Right renal cortex interstitium (tissue), 3 donors: ENCODE results near the gene AGBL4. TPM values are rescaled to one million over a fixed set of nuclear protein-coding genes. Genes with fewer than 3 reads are reported as not detected.

Experiments
- DNase-seq, 3 donors: peaks; one replicate each; pipeline ENCODE4 v3.0.0-alpha.2; 2013; ENCODE audit warnings: low read depth in 3 of 3, low spot score in 2 of 3
- polyA plus RNA-seq, 3 donors: library from polyadenylated mRNA; unstranded; fragments of 120-200 nt; gene quantifications; one replicate each; pipeline ENCODE4 v1.2.1, GENCODE V29; 2013; ENCODE audit not compliant: insufficient read length in 3 of 3

Gene AGBL4
- polyA plus RNA-seq, 3 donors: 1.1 to 1.3 (median 1.3) TPM

DNA sequence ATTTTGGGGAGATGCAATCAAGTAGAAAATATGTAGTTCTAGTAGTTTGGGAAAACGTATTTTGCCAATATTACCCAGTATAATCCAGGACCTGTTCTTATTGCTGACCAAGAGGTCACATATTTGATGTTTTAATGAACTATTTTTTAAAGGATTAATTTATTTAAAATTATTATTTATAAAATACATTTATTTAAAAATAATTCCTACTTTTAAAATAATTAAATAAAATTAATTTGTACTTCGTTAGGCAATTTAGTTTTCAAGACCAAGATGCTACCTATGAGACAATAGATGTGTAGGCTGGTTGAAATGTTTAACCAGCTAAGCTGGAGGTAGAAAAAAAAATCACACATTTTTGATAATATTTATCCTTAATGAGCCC lies 1106.7 kb downstream of the AGBL4 start:
- DNase-seq: no peak

DNA sequence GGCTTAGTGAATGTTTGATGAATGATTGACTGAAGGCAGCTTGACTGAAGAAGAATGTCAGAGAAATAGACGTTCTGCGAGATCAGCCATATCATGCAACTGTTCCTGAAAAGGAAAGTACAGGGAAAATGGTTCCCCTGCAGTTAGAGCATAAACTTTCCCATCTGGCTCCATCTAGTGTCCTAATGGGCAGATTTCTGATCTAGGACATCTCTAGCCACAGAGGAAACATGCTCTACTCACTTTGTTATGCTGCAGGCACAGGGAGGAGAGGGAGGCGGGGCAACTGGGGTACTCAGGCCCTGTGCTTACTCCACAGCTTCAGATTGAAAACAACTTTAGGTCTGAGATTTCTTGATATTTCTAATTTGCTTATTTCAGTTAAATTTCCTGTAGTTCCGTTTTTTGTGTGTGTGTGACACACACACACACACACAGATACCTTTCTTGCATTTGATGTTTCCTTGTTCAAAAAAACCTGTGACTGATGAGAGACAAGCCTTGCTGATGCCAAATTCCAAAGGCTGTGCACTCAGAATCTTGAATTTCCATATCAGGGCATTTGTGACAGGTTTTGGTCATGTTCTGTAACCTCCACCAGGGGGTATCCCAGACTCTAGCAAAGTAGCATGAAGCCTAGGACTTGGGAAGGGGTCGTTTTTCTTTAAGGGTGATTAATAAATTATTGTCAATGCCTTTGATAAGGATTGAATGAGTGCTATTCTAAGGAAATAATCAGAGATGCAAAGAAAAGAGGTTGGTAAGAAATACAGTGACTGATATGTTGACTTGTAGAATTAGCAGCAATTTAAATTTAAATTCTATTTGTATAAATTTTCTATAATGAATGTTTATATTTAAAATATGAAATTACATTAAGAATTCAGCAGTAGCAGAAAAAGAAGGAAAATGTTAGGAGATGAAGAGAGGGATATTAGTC lies 1107.4 kb downstream of the AGBL4 start:
- DNase-seq: peak in 2 of 3 donors; percentile 23 to 30

DNA sequence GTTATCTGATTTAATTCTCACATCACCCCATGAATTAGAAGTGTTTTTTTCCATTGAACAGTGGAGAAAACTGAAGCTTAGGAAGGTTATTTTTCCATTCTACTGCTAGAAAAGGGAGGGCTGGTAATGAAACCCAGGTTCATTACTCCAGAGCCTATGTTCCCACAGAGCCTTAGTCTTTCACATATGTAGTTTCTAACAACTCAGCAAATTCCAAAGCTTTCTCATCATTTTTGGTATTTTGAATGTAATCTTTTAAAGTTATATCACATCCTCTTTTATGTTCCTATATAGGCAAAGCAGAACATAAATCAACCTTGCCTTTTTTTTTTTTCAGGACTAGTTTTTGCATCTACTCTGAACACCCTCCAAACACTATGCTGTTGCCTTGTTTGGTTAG lies 1115.1 kb downstream of the AGBL4 start:
- DNase-seq: no peak

DNA sequence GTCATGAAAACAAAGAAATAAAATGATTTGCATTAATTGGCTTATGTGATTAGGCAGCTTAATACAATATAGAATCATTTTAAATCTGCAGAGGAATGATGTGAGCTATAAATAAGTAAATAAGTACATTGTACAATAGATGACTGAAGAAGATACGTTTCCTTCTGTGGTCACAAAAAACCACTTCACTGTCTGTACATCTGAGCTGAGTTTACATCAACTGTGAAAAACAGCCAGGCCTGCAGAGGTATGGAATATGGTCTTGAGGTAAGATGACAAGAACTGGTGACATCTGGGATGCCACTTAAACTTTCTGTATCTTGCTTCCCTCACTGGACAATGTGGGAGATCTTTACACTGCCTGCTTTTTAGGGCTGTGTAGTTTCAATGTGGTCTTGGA lies 1117.0 kb downstream of the AGBL4 start:
- no peak for DNase-seq

DNA sequence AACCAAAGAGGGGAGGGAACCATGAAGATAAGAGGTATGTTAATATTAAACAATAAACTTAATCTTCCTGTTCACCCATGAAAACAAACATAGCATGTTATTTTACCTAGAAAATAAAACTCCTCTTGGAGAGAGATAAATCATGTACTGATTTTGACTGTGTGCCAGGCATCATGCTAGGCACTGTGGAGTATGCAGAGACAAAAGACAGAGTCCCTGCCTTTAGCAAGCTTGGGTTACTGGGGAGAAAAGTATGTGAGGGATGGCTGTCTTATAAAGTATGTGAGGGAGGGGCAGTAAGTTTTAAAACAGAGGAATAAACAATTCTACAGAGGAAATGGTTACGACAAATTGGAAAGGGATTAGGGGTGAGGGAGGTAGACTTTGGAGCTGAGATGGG lies 1117.6 kb downstream of the AGBL4 start:
- no peak for DNase-seq

DNA sequence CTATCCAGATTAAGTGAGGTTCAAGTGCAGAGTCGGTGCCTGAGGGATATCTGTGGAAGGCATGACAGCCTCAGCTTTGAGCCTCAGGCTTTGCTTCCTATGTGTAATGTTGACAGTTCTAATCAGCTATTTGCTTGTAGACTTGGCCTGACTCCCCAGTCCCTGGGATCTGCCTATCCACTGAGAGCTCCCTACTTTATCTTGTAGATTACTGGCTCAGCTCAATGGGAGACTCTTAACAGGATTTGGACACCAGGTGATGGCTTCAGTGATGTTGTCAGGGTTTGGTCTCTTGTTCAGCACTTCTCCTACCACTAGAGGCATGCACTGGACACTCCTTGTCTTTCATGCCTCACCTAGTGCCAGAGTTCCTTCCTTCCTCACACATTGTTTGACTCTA lies 1120.5 kb downstream of the AGBL4 start:
- no peak for DNase-seq

DNA sequence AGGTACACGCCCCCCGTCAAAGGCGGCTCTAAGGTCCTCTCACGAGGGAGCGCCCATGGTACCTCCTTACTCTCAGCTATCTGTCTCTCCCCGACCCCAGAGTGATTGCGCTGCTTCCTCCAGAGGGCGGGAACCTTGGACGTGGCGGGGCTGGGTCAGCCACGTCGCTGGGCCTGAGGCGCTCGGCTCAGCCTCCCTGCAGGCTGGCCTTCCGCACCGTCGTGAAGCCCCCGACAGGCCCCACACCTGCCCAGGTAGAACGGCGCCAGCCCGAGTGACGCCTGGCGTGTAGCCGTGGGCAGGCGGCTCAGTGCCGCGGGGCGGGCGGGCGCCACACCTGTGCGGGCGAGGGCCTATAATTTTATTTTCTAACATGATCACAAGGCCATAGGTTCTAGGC lies 1124.9 kb downstream of the AGBL4 start:
- DNase-seq: no peak

DNA sequence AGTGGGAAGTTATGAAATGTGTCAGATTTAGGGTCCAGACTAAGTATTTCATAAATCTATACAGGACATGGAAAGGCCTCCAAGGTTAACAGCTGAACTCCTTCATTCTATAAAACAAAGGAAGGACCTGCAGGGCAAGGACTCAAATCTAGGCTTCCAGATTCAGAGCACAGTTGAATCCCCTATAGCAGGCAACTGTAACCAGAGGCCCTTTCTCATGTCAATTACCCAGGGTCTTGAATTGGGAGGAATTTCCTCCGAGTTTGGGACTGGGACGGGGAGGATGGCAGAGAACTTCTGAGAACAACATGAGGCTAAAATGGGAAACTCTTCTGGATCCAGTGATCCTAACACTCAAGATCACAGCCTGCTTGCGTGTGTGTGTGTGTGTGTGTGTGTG lies 1134.1 kb downstream of the AGBL4 start:
- DNase-seq: no peak

DNA sequence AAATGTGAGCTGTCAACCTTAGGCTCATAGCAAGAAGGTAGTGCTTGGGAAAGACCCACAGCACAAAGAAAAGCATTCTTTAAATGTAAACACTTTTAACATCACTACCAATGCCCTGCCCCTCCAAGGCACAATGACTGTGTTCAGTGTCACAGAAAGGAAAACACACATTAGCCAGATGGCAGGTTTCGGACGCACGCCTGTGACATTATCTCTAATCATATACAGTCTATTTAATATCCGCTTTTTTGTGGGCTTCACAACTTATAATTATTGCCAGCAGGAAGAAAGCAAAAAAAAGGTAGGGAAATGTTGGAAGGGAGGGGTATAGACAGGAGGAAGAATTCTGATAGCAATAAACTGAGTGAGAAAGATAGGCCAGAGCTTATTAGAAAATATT lies 1134.7 kb downstream of the AGBL4 start:
- no peak for DNase-seq

DNA sequence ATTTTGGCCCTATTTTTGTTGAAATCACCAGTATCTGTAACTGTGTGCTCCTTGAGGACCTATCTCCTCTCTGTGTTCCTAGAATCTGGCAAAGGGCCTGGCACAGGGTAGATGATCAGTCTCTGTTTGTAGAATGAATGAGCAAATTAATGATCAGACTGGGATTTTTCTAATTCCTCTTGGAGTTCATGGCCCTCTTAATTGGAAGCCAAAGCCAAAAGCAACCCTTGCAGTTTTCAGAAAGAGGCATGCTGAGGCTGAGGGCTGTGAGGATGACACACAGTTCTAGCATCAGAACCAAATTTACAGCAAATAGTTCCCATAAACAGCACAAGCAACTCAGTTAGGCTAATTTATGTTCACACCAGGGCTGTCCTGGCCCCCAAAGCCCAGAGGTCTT lies 1136.0 kb downstream of the AGBL4 start:
- DNase-seq: no peak

DNA sequence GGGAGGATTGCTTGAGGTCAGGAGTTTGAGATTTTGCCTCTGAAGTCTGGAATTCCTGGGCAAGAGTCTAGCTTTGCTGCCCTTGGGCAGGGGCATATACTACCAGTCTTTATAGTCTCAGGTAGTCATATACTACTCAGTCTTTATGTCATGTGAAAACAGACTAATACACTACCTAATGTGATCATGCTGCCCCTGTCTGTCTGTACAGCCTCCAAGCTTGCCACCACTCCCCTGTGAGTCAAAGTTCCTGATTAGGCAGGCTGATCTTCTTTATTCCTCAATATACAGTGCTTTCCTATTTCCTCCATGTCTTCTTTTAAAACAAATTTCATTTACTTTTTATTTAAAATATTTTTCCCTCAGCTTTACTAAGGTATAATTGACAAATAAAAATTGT lies 1141.7 kb downstream of the AGBL4 start:
- no peak for DNase-seq

DNA sequence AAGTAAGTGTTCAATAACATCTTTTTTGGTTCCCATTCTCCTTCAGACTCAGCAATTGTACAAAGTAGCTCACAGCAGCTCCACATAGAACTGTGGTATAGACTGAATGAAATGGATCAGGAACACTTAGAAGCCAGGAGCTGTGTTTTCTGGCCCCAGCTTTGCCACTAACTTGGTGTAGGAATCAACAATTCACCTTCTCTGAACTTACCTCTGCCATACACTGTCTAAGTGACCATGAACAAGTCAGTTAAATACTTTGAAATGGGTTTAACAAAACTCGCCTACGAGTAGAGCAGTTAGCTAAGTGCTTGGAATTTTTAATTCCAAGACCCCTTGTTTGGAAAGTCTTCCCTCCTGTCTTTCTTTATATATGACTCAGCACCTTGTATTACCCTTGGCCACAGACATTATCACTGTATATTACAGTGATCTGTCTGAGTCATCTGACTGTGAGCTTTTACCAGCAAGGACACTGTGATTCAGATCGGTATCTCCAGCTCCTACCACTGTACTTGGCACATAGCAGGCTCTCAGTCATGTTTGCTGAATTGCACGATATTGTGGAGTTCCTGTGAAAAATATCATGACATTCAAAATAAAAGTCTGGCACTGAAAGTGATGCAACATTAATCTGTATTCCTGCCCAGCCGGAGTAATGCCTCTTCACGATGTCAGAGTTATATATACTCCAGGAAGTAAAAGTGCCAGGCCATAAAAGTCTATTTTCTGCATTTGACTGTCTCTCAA lies 1145.4 kb downstream of the AGBL4 start:
- no peak for DNase-seq

DNA sequence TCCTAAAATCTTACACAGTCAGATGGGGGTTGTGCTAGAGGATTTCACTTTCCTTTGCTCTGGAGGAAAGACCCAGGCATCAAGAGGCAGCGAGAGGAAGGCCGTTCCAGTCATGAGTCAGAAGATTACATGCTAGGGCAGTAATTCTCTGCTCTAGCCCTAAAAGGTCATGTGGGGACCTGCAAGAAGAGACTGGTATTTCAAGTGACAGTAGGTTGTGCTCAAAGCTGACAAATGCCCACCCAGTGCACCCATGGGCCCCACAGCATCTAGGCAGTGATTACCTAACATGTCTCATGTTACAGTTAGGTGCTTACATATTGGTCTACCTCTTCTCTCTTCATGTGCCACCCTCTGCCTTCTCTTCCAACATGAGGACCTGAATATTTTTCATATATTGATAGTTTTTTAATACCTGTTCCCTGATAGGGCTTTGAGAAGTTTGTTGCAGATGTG lies 1147.4 kb downstream of the AGBL4 start:
- no peak for DNase-seq

DNA sequence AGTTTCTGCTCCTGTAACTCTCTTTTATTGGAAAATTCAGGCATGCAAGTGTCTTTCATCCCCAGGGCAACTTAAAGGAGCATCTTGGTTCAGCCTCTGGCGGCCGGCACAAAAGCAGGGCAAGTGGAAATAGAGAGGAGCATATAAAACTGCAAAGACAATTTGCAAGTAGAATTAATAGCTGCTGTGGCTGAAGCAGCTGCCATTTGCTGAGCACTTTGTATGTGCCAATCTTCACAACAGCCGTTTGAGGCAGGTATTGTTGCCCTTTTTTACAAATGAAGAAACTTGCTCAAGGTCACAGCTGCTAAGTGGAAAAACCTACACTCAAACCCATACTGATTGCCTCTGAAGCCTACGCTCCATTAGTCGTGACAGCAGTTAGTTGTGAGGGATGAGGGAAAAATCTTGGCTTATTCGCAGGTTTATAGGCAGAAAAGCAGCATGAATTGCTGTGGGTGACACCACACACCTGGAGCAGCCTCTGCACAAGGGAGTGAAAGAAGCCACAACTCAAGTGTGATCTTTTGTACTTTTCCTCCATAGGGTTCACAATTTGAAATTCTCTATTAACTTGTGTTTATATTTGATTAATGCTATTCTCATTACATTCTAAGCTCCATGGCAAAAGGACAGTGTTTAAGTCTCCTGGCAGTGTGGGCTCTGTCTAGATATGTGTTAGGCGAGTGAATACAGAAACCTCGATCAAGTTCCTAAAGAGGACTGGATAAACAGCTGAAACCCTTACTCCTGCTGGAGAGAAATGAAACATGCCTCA lies 1148.0 kb downstream of the AGBL4 start:
- no peak for DNase-seq

DNA sequence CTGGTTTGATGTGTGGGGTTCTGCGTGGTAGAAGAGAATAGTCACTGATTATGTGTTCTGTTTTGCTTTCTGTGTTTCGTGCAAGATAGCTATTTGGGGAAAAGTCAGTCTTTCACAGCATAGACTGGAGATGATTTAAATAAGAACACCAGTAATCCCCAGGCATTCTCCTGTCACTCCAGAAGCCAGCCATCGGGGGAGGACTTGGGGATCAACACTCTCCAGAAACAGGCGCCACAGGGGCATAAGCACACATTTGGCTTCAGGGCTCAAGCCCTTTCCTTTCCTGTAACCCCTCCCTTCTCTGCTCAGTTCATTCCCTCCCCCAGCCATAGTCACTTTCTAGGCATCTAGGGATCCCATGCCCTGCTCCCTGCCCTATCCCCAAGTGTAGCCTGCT lies 1149.8 kb downstream of the AGBL4 start:
- DNase-seq: no peak

DNA sequence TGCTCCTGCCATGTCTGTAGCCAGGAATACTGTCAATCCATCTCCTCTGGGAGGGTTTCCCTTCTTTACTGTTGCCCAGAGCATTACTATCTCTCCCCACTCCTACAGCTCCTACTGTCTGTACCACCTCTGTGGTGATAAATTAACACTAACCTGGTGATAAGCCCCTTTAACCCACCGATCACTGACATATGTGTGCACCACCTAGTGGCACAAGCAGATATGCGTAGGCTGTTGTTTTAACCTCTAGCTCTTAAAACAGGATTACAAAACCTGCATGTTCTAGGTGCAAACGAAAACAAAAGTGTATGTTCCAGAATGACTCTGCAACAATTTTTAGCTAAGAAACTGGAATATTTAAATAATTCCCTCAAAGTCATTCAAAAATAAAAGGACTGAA lies 1153.2 kb downstream of the AGBL4 start:
- no peak for DNase-seq

DNA sequence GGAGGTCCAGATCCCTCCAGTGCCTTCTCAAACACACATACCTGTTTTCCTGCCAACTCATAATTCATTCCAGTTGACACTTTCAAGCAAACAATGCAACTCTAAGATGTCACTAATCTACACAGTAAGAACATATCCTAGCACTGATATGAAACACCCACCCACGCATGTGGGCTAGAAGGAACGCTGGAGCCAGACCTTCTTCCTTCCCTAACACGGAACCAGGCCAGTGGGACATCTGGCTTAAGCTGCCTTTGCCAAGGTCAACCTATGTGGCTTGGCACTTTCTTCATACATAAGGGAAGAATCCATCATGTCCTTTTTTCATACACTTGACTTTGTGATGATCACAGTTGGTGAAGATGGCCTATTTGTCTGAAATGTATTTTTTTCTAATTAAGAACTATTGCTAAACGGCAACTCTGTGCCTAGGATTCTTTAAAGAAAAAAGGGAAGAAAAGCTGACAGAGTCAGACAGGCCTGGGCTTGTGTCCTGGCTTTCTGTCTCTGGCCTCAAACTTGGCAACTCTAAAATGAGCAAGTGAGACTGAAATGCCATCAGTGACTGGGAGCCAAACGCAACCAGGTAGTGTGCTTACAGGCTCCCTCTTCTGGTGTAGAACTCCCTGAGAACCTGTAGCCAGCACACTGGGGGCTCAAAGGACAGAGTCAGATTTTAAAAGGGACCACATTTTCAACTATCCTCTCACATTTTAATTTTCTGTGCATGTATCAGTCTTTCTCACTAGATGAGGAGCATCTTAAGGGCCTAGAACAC lies 1154.4 kb downstream of the AGBL4 start:
- no peak for DNase-seq

DNA sequence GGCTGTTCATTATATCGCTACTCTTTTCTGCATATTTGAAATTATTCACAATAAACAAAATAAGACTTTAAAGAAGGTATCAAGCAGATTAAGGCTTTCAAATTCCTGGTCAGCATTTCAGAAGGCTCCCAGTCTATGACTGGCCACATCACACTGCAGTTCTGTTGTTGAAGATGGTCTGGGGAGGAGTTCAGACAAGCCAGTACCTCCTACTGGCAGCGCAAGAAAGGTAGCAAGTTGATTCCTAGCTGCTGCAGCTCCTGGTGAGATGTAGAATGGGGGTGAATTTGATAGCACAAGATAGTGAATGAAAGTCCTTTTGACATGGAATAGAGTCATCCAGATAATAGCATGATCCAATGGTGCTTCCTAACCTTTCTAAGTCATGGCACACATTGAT lies 1158.8 kb downstream of the AGBL4 start:
- no peak for DNase-seq

DNA sequence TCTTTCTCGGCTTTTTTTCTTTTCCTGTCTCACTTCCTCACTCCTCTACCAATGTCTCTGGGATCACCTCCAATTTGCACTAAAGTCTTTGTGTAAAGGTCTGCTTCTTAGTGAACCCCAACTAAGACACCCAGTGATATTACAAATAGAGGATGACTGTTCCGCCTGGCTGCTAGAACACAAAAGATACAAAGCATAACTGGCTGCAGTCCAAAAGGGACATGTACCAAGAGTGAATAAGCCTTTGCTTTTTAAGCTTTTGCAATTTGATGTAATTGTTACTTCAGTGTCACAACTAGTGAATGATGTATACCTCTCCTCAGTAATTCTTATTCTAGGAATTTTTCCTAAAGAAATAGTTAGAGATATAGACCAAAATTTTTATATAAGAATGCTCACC lies 1164.3 kb downstream of the AGBL4 start:
- DNase-seq: no peak

DNA sequence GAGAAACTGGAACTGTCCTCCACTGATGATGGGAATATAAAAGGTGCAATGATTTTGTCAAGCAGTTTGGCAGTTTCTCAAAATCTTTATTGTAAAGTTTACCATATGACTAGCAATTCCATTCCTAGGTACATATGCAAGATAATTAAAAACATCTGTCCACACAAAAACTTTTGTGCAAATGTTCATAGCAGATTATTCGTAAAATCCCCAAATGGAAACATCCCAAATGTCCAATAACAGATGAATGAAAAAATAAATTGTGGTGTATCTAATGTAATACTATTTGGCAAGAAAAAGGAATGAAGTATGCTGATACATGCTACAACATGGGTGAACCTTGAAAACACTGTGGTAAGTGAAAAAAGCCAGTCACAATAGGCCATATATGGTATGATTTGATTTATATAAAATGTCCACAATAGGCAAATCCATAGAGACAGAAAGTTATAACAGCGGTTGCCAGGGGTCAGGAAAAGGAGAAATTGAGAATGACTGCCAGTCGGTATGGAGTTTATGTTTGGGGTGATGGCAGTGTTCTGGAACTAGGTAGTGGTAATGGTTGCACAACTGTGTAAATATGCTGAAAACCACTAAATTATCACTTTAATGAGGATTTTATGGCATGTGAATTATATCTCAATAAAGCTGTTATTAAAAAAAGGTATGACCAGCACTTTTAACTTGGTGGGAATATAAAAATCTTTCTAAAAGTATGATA lies 1165.4 kb downstream of the AGBL4 start:
- no peak for DNase-seq
